Measurements from ENCODE around the gene PAQR6. TPM values are rescaled to one million over a fixed set of nuclear protein-coding genes. Genes with fewer than 3 reads are reported as not detected.

Gene PAQR6
- total RNA-seq, 6 donors from 2014 or later: 1.3 to 10.5 (median 2.9) TPM

DNA sequence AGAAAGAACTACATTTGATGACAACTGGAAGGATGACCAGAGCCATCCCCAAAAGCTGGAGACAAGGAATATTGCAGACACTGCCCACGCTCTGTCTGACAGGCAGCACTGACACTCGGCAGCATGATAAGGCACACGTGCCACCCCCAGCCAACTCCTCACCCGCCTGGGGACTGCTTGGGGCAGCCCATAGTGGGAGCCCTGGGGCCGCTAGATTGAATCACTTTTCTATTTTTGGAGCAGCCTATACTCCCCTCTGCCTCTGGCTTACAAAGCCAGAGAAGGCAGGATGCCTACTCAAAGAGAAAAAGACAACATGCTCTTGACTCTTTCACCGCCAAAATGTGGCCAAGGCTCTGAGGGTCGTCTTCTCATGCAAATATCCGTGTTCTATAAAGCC lies 33.4 kb upstream of the PAQR6 start:
- WGBS, 2 donors: 26 to 27% methylated on average over 7 to 8 of the region's 8 CpGs
- no peaks in the 10 kb centered on the region for H3K27me3 ChIP-seq
- H3K4me1 ChIP-seq: peaks cover 23 to 42% (median 33%) of the 10 kb centered on the region in 4 donors
- peaks cover 5 to 30% (median 23%) of the 10 kb centered on the region in 4 donors for H3K36me3 ChIP-seq
- peak overlapping the region in 1 of 4 donors; percentile 96 for H3K27ac ChIP-seq
- ATAC-seq (ENCODE audit: low FRiP score in 2 of 2) (peak in 1 of 2 donors; percentile 20), DNase-seq (no peak)
- H3K4me3 ChIP-seq: peak overlapping the region in 2 of 4 donors; percentile 89 to 93
- TF ChIP-seq, protein P1, sequence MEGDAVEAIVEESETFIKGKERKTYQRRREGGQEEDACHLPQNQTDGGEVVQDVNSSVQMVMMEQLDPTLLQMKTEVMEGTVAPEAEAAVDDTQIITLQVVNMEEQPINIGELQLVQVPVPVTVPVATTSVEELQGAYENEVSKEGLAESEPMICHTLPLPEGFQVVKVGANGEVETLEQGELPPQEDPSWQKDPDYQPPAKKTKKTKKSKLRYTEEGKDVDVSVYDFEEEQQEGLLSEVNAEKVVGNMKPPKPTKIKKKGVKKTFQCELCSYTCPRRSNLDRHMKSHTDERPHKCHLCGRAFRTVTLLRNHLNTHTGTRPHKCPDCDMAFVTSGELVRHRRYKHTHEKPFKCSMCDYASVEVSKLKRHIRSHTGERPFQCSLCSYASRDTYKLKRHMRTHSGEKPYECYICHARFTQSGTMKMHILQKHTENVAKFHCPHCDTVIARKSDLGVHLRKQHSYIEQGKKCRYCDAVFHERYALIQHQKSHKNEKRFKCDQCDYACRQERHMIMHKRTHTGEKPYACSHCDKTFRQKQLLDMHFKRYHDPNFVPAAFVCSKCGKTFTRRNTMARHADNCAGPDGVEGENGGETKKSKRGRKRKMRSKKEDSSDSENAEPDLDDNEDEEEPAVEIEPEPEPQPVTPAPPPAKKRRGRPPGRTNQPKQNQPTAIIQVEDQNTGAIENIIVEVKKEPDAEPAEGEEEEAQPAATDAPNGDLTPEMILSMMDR (IDR thresholded peaks at IDR 0.05): no peak
- TF ChIP-seq POLR2AphosphoS5 (IDR thresholded peaks at IDR 0.05) (no peak), POLR2A (IDR thresholded peaks at IDR 0.05) (no peak)
- no peaks in the 10 kb centered on the region for H3K9me3 ChIP-seq

DNA sequence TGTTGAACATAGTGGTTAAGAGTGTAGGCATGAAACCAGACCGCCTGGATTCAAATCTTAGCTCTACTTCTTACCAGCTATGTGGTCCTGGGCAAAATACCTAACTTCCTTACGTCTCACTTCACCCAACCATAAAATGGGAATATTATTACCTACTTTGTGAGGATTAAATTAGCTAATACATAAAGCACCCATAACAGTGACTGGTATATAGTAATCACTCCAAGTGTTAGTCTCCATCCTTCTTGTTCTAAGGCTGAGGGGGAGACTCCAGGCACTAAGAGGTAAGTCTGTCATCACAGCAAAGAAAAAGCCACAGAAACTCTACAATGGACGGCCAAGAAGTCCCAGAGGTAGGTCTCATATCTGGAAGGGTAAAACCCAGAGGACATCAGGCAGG lies 32.0 kb upstream of the PAQR6 start:
- ATAC-seq (ENCODE audit: low FRiP score in 2 of 2) (no peak), DNase-seq (no peak)
- Histone ChIP-seq H3K27me3 (no peaks in the 10 kb centered on the region), H3K4me3 (no peak overlapping the region), H3K27ac (no peak overlapping the region), H3K9me3 (no peaks in the 10 kb centered on the region), H3K36me3 (peaks cover 15 to 44% (median 36%) of the 10 kb centered on the region in 4 donors), H3K4me1 (peaks cover 23 to 40% (median 34%) of the 10 kb centered on the region in 4 donors)
- TF ChIP-seq POLR2A (IDR thresholded peaks at IDR 0.05) (no peak), EP300 (IDR thresholded peaks at IDR 0.05) (no peak), POLR2AphosphoS5 (IDR thresholded peaks at IDR 0.05) (no peak)
- TF ChIP-seq, protein P1 (IDR thresholded peaks at IDR 0.05): no peak
- 93 to 95% methylated on average over 3 of the region's 3 CpGs for WGBS, 2 donors

DNA sequence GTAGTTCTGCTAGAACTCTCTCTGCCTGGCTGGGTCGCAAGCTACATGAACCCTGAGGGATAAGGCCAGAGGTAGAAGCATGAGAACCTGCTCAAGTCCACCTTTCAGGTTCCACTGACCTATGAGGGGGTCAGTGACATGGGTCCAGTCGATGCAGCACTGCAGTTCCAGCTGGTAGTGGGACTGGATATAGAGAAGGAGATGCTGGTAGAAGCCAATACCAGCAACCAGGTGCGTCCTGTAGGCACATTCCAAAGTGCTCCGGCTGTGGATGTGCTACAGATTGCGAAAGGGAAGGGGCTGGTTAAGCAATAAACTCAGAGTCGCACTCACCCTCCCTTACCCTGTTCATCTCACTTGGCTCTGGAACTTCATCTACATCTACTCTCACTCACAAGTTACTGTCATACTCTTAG lies 29.1 kb upstream of the PAQR6 start:
- DNase-seq (peak in 1 of 2 donors; percentile 48), ATAC-seq (ENCODE audit: low FRiP score in 2 of 2) (peak in 1 of 2 donors; percentile 34)
- H3K9me3 ChIP-seq: no peaks in the 10 kb centered on the region
- H3K4me3 ChIP-seq: no peak overlapping the region
- WGBS, 2 donors: 59 to 65% methylated on average over 6 of the region's 6 CpGs
- H3K27ac ChIP-seq: peak overlapping the region in 3 of 4 donors; percentile 4 to 47 (median 45)
- H3K27me3 ChIP-seq: no peaks in the 10 kb centered on the region
- H3K36me3 ChIP-seq: peaks cover 29 to 73% (median 60%) of the 10 kb centered on the region in 4 donors
- H3K4me1 ChIP-seq: peaks cover 13 to 24% (median 20%) of the 10 kb centered on the region in 4 donors
- TF ChIP-seq, protein P1 (IDR thresholded peaks at IDR 0.05): no peak
- TF ChIP-seq POLR2AphosphoS5 (IDR thresholded peaks at IDR 0.05) (no peak), EP300 (IDR thresholded peaks at IDR 0.05) (no peak), POLR2A (IDR thresholded peaks at IDR 0.05) (no peak)

DNA sequence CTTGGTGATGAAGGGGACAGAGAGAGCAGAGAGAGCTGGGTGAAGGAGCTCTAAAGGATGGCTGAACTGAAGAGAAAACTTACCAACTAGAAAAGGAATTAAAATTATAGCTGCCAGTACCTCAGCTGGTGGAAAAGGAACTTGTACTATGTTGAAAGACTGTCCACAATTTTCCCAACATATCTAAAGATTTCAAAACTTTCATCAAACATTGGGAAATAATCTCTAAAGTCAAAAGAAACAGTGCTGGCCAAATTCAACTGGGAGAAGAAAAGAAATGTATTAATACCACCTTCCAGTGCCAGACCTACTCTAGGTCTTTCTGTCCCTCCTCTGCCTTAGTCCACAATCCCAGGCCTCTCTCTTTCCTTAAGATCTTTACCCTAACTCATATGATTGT lies 28.7 kb upstream of the PAQR6 start:
- TF ChIP-seq EP300 (IDR thresholded peaks at IDR 0.05) (no peak), POLR2A (IDR thresholded peaks at IDR 0.05) (no peak), POLR2AphosphoS5 (IDR thresholded peaks at IDR 0.05) (no peak)
- TF ChIP-seq, protein P1 (IDR thresholded peaks at IDR 0.05): no peak
- peaks cover 9 to 20% (median 16%) of the 10 kb centered on the region in 4 donors for H3K4me1 ChIP-seq
- H3K9me3 ChIP-seq: no peaks in the 10 kb centered on the region
- ATAC-seq (ENCODE audit: low FRiP score in 2 of 2): no peak
- H3K36me3 ChIP-seq: peaks cover 29 to 77% (median 63%) of the 10 kb centered on the region in 4 donors
- DNase-seq: no peak
- H3K27me3 ChIP-seq: no peaks in the 10 kb centered on the region
- H3K27ac ChIP-seq: peak overlapping the region in 3 of 4 donors; percentile 4 to 47 (median 45)
- no peak overlapping the region for H3K4me3 ChIP-seq

DNA sequence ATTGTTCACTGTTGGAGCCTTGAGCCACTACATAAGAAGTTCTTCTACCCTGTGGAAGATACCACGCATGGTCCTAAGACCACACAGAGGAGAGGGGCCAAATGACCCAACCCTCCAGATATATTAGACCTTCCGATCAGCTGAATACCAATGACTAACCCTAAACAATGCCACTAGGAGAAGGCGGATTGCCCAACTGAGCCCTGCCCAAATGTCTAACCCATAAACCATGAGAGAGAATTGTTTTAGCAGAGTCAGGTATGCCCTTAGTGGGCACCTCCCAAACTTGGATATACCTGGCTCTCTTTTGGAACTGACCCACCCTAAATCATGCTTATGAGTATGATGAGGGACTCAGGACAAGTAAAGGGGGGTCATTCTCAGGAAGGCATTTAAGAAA lies 22.5 kb upstream of the PAQR6 start:
- no peaks in the 10 kb centered on the region for H3K4me1 ChIP-seq
- ATAC-seq (ENCODE audit: low FRiP score in 2 of 2): no peak
- no peak for DNase-seq
- TF ChIP-seq POLR2AphosphoS5 (IDR thresholded peaks at IDR 0.05) (no peak), EP300 (IDR thresholded peaks at IDR 0.05) (no peak), POLR2A (IDR thresholded peaks at IDR 0.05) (no peak)
- TF ChIP-seq, protein P1 (IDR thresholded peaks at IDR 0.05): no peak
- WGBS, 2 donors: 94 to 100% methylated on average over 2 to 3 of the region's 3 CpGs
- peaks cover 45 to 100% (median 84%) of the 10 kb centered on the region in 4 donors for H3K36me3 ChIP-seq
- H3K4me3 ChIP-seq: no peak overlapping the region
- H3K27ac ChIP-seq: no peak overlapping the region
- no peaks in the 10 kb centered on the region for H3K27me3 ChIP-seq
- H3K9me3 ChIP-seq: no peaks in the 10 kb centered on the region

Measured in upper lobe of left lung (tissue), 6 donors.